ENCODE measurements around the gene RIMS1. TPM values are rescaled to one million over a fixed set of nuclear protein-coding genes. Genes with fewer than 3 reads are reported as not detected.

The RIMS1 gene
- polyA plus RNA-seq, 1 experiment: 0.91 TPM

GRCh38 chr6:72246926-72247325 lies 360.6 kb downstream of the RIMS1 start:
- DNase-seq (ENCODE audit: low read depth, low spot score): no peak
- Histone ChIP-seq H3K27me3 (ENCODE audit: control insufficient read depth, insufficient read depth, low read length) (no peaks in the 10 kb centered on the region), H3K4me3 (ENCODE audit: low read depth, low read length) (no peak overlapping the region), H3K9me3 (ENCODE audit: control insufficient read depth, insufficient read depth, low read length) (no peaks in the 10 kb centered on the region), H3K27ac (ENCODE audit: low read depth, low read length) (no peak overlapping the region)
- TF ChIP-seq CTCF (IDR thresholded peaks at IDR 0.05; ENCODE audit: low read depth, low read length): peak; percentile 21; the same call in 1 of the 2 replicates
- ChIA-PET POLR2A (interaction anchor here (0.7 kb wide), 1 partner anchor 313 kb away, joined by 8 read pairs; no protein-coding TSS in a partner anchor), CTCF (no interaction called here)

DNA sequence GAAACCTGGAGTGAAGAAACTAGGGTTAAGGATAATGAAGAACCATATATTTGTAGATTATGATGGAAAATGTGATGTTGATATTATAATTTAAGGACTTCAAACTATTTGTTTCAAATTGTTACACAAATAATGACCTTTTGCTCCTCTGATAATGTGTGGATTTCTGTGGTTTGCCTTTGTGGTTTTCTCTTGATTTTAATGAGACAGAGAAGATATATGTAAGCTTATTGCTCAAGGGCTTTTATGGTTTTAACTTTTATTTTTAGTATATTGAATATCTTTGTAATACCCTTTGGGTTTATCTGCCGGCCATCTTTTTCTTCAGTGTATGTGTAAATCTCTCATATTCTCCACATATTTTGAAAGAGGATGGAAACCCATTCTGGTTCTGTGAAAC lies 362.3 kb downstream of the RIMS1 start:
- TF ChIP-seq CTCF (IDR thresholded peaks at IDR 0.05; ENCODE audit: low read depth, low read length): no peak
- H3K4me3 ChIP-seq (ENCODE audit: low read depth, low read length): no peak overlapping the region
- DNase-seq (ENCODE audit: low read depth, low spot score): no peak
- H3K9me3 ChIP-seq (ENCODE audit: control insufficient read depth, insufficient read depth, low read length): no peaks in the 10 kb centered on the region
- H3K27ac ChIP-seq (ENCODE audit: low read depth, low read length): no peak overlapping the region
- POLR2A ChIA-PET: no interaction called here
- CTCF ChIA-PET: interaction anchor here (0.8 kb wide), 1 partner anchor 163 kb away, joined by 4 read pairs; no protein-coding TSS in a partner anchor
- H3K27me3 ChIP-seq (ENCODE audit: control insufficient read depth, insufficient read depth, low read length): no peaks in the 10 kb centered on the region

DNA sequence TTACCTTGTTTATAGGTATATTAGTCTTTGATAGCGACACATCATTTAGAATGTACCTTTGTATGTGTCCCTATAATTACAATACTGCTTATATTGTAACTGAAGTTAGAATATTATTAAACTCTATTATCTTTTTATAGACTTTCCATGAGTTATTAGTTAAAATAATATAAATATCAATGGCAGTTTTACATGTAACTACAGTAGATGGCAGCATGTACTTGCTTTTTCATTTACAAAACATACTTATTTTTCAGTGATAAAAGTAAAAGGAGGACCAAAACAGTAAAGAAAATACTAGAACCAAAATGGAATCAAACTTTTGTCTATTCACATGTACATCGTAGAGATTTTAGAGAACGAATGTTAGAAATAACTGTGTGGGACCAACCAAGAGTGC lies 364.3 kb downstream of the RIMS1 start:
- DNase-seq (ENCODE audit: low read depth, low spot score): no peak
- H3K4me3 ChIP-seq (ENCODE audit: low read depth, low read length): no peak overlapping the region
- ChIA-PET POLR2A (no interaction called here), CTCF (no interaction called here)
- TF ChIP-seq CTCF (IDR thresholded peaks at IDR 0.05; ENCODE audit: low read depth, low read length): no peak
- no peaks in the 10 kb centered on the region for H3K27me3 ChIP-seq (ENCODE audit: control insufficient read depth, insufficient read depth, low read length)
- no peak overlapping the region for H3K27ac ChIP-seq (ENCODE audit: low read depth, low read length)
- no peaks in the 10 kb centered on the region for H3K9me3 ChIP-seq (ENCODE audit: control insufficient read depth, insufficient read depth, low read length)

GRCh38 chr6:72260489-72260888 lies 374.1 kb downstream of the RIMS1 start:
- Histone ChIP-seq H3K27me3 (ENCODE audit: control insufficient read depth, insufficient read depth, low read length) (no peaks in the 10 kb centered on the region), H3K4me3 (ENCODE audit: low read depth, low read length) (no peak overlapping the region), H3K27ac (ENCODE audit: low read depth, low read length) (no peak overlapping the region), H3K9me3 (ENCODE audit: control insufficient read depth, insufficient read depth, low read length) (no peaks in the 10 kb centered on the region)
- no peak for DNase-seq (ENCODE audit: low read depth, low spot score)
- TF ChIP-seq CTCF (IDR thresholded peaks at IDR 0.05; ENCODE audit: low read depth, low read length): no peak
- POLR2A ChIA-PET: no interaction called here
- CTCF ChIA-PET: interaction anchor here (1.2 kb wide), 1 partner anchor 151 kb away, joined by 3 read pairs; no protein-coding TSS in a partner anchor

DNA sequence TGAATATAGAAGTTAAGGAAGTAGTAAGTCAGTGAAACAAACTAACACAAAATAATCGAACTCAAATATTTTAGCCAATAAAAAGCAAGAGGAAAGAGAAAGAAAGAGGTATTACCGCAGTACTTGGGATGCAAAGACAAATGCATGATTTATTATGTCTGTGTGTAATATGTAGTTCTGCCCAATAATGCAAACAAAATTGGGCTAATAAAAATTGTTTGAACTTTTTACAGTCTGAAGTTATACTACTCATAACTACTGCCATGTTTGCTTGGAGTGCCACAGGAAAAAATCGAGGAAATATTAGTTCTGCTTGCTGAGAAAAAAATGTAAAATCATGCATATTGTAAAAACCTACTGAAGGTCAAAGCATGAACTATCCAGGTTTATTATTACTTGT lies 375.2 kb downstream of the RIMS1 start:
- Histone ChIP-seq H3K27ac (ENCODE audit: low read depth, low read length) (no peak overlapping the region), H3K4me3 (ENCODE audit: low read depth, low read length) (no peak overlapping the region), H3K27me3 (ENCODE audit: control insufficient read depth, insufficient read depth, low read length) (no peaks in the 10 kb centered on the region), H3K9me3 (ENCODE audit: control insufficient read depth, insufficient read depth, low read length) (no peaks in the 10 kb centered on the region)
- no peak for TF ChIP-seq CTCF (IDR thresholded peaks at IDR 0.05; ENCODE audit: low read depth, low read length)
- DNase-seq (ENCODE audit: low read depth, low spot score): no peak
- ChIA-PET POLR2A (interaction anchor here (0.7 kb wide), 1 partner anchor 369 kb away, joined by 3 read pairs; no protein-coding TSS in a partner anchor), CTCF (interaction anchor here (1.8 kb wide), 1 partner anchor 150 kb away, joined by 5 read pairs; no protein-coding TSS in a partner anchor)
